Adrenal gland (tissue), 5 donors: Measurements from ENCODE around the gene PAQR9.

Experiments used
- CTCF ChIP-seq, 6 experiments: fragments of 450-650 bp in 4 of 6; fragments of 200-600 bp in 2 of 6; sonication (generic) in 1 of 6; IDR thresholded peaks; 1 replicate in 5 of 6; 2 replicates in 1 of 6; pipeline versions ENCODE4 v1.5.1 to v1.8.0; 2016 to 2021; ENCODE audit warnings: antibody characterized with exemption in 6 of 6, mild to moderate bottlenecking in 2 of 6, moderate library complexity in 1 of 6
- POLR2A ChIP-seq, 2 donors: fragments of 450-650 bp; IDR thresholded peaks; one replicate each; pipeline ENCODE4 v1.6.1; 2017; ENCODE audit warnings: antibody characterized with exemption in 2 of 2, mild to moderate bottlenecking in 2 of 2, moderate library complexity in 1 of 2
- donor health status: DM: no; HTN: no; CAD: no.

GRCh38 chr3:142930463-142930862 lies 33.0 kb downstream of the PAQR9 start:
- TF ChIP-seq CTCF (IDR thresholded peaks at IDR 0.05) (no peak), POLR2A (IDR thresholded peaks at IDR 0.05) (no peak)
